Colonic mucosa (tissue), 4 donors: ENCODE measurements around the gene EXOSC6. TPM values are rescaled to one million over a fixed set of nuclear protein-coding genes. Genes with fewer than 3 reads are reported as not detected.
A peak's percentile ranks its signal among the peaks of the same experiment; 100 is the strongest.
"Not testable (repeated sequence)": the region's sequence is repeated elsewhere in the genome, so short reads cannot be mapped to it uniquely, and the experiment has no call there.

Source experiments
- DNase-seq: peaks from one replicate; pipeline ENCODE4 v3.0.0-alpha.2; 2020
- H3K27ac ChIP-seq: fragments of 200-600 bp; one replicate; pipeline ENCODE4 v1.8.0; 2021
- H3K27me3 ChIP-seq: fragments of 200-600 bp; one replicate; pipeline ENCODE4 v1.8.0; 2021
- H3K36me3 ChIP-seq: fragments of 200-600 bp; one replicate; pipeline ENCODE4 v1.8.0; 2021
- H3K4me1 ChIP-seq: fragments of 200-600 bp; one replicate; pipeline ENCODE4 v1.8.0; 2021; ENCODE audit warnings: mild to moderate bottlenecking
- H3K4me3 ChIP-seq: fragments of 200-600 bp; one replicate; pipeline ENCODE4 v1.8.0; 2021
- H3K9ac ChIP-seq, 2 donors: one replicate each; pipeline ENCODE4 v1.7.0; 2013; ENCODE audit warnings: control low read depth in 2 of 2, low read depth in 2 of 2, low read length in 2 of 2
- H3K9me3 ChIP-seq: fragments of 200-600 bp; one replicate; pipeline ENCODE4 v1.8.0; 2021
- intact Hi-C: fragments of 100-400 bp; cut with DNase I; formaldehyde crosslinking; loops from one replicate; pipeline ENCODE4 v1.14.1; 2022
- total RNA-seq, 2 donors: library from RNA; stranded (reverse); fragmentation: NEBNext Ultra II Directional in 1 of 2; extraction: Animal tissue kit (Norgen Biotek cat#: 25700) in 1 of 2; gene quantifications; one replicate each; pipeline ENCODE4 v1.2.1, GENCODE V29; 2021
- TF ChIP-seq, protein P1 (sequence below): fragments of 200-600 bp; IDR thresholded peaks from one replicate; pipeline ENCODE4 v1.8.0; 2022; ENCODE audit warnings: antibody characterized with exemption, mild to moderate bottlenecking
- donor health status: healthy.
- donor health status: DM: no; HTN: no; CAD: no.
- donor health status: DM: no; HTN: no; CAD: no.

Gene EXOSC6
- total RNA-seq, 2 donors from 2014 or later = 12.2 to 20.0 TPM

DNA sequence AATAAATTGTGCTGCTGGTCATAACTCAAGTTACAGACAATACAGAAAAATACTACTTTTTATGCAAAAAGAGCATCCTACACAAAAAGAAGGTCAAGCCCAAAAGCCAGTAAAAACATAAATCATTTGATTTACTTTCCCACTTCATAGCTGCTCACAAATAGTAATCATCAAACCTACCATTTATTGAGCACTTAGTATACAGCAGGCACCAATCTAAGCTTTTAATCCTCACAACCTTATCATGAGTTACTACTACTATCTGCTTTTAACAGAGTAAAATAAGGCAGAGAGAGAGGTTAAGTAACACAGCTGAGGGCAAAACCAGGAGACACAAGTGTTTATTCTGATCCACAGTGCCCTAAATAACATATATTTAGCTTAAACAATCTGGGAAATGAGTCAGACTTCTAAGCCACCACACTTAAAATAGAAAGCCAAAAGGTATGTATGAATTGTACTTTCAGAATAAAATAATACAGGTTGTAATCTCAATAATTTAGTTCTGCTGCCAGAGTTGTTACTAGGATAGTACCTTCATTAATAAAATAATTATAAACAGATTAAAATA is 39.3 kb upstream of the EXOSC6 start:
- Histone ChIP-seq H3K4me1 (no peaks in the 10 kb centered on the region), H3K27ac (no peak overlapping the region)
- intact Hi-C loops = loop anchor here (5.0 kb wide), 1 partner anchor 56 kb away; the partner anchor contains the start of gene DDX19A

DNA sequence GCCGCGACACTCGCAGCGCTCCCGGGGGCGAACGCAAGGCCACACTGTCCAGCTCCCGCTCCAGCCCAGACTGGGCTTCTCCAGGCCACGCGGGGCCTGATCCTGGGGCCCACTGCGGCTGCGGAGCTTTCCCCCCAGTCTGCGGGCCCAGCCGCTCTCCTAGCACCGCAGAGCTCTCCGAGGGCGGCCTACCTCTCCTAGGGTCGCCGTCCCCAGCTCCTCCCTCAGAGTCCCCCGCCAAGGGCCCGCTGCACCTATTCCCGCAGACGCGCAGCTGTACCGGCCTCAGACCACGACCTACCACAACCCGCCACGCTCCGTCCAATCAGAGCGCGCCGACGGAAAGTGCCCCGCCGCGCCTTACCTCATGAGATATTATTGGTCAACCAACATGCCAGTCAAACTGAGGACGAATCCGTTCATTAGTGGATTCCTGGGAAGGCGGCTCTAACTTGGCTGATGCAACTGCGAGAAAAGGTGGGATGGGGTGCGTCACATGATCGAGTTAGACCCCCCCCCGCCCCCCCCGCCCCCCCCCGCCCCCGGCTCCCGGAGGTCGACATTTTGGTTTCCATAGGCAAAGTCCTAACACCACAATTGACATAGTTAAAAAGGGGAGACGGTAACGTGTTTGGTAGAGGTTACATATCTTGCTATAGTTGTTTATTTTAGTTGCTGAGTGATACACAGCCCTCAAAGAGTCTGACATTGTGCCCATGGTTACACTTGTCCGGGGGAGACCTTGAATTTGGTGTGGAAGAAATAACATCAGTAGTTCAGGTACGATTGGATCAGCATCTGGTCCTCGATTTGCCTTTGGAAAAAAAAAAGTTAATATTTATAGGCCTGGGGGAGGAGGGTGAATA is 37.7 kb upstream of the EXOSC6 start, which contains the start of gene AARS1:
Gene AARS1 (minus strand): TSS at position 278 of the 866 bp plus-strand sequence. CDS start 6,743 bp downstream, outside the sequence.
- intact Hi-C loops = loop anchor here (5.0 kb wide), 1 partner anchor 58 kb away; the partner anchor contains the start of gene DDX19A
- Histone ChIP-seq H3K4me1 (peaks cover 2% of the 10 kb centered on the region), H3K9ac (peak within 1 kb of the TSS; percentile 84 to 96), H3K27me3 (no peaks in the 10 kb centered on the region), H3K36me3 (no peaks in the 10 kb centered on the region), H3K27ac (peak within 1 kb of the TSS; percentile 92), H3K9me3 (no peaks in the 10 kb centered on the region), H3K4me3 (peak within 1 kb of the TSS; percentile 81)
- peak; percentile 98 for DNase-seq
- TF ChIP-seq, protein P1, sequence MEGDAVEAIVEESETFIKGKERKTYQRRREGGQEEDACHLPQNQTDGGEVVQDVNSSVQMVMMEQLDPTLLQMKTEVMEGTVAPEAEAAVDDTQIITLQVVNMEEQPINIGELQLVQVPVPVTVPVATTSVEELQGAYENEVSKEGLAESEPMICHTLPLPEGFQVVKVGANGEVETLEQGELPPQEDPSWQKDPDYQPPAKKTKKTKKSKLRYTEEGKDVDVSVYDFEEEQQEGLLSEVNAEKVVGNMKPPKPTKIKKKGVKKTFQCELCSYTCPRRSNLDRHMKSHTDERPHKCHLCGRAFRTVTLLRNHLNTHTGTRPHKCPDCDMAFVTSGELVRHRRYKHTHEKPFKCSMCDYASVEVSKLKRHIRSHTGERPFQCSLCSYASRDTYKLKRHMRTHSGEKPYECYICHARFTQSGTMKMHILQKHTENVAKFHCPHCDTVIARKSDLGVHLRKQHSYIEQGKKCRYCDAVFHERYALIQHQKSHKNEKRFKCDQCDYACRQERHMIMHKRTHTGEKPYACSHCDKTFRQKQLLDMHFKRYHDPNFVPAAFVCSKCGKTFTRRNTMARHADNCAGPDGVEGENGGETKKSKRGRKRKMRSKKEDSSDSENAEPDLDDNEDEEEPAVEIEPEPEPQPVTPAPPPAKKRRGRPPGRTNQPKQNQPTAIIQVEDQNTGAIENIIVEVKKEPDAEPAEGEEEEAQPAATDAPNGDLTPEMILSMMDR = no peak

More for the DNA sequence above, 39.3 kb upstream of the EXOSC6 start:
- DNase-seq = no peak
- H3K27me3 ChIP-seq = no peaks in the 10 kb centered on the region
- no peak overlapping the region for H3K9ac ChIP-seq
- TF ChIP-seq, protein P1 = no peak
- H3K9me3 ChIP-seq = no peaks in the 10 kb centered on the region
- H3K4me3 ChIP-seq = no peak overlapping the region
- no peaks in the 10 kb centered on the region for H3K36me3 ChIP-seq

DNA sequence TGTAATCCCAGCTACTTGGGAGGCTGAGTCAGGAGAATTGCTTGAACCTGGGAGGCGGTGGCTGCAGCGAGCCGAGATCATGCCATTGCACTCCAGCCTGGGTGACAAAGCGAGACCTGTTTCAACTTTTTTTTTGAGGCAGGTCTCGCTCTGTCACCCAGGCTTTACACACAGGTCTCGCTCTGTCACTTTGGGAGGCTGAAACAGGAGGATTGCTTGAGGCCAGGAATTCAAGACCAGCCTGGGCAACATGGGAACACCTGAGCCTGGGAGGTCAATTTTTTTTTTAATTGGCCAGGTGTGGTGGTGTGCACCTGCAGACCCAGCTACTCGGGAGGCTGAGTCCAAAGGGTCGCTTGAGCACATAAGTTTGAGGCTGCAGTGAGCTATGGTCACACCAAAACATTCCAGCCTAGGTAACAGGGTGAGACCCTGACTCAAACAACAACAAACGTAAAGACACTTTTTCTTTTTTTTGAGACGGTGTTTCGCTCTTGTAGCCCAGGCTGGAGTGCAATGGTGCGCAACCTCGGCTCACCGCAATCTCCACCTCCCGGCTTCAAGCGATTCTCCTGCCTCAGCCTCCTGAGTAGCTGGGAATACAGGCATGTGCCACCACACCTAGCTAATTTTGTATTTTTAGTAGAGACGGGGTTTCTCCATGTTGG is 35.7 kb upstream of the EXOSC6 start:
- H3K9me3 ChIP-seq, H3K27ac ChIP-seq, H3K4me1 ChIP-seq, DNase-seq, H3K36me3 ChIP-seq, intact Hi-C loops, H3K27me3 ChIP-seq: not testable (repeated sequence)
- Histone ChIP-seq H3K4me3 (peak overlapping the region; percentile 81), H3K9ac (peak overlapping the region in 1 of 2 donors; percentile 12)

DNA sequence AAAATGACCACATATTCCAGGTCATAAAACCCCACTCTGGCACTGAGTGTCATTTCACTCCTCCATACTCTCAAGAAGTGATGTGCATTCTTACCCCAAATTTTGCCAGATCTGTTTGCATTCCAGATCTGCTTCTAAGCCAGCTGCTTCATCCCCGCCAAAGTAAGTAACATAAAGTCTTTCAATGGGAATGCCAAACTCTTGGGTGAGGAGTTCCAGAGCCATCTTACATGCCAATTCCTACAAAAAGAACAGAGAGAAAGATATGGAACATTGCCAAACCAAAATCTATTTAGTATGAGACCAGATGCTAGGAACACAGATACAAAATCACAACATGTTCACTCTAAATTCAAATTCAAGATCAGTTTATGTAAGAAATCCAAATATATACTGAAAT is 24.7 kb upstream of the EXOSC6 start:
- no peaks in the 10 kb centered on the region for H3K4me1 ChIP-seq
- no peak for DNase-seq
- H3K36me3 ChIP-seq = peaks cover 28% of the 10 kb centered on the region
- H3K27ac ChIP-seq = no peak overlapping the region
- no peak overlapping the region for H3K4me3 ChIP-seq
- TF ChIP-seq, protein P1 = no peak
- H3K9me3 ChIP-seq = no peaks in the 10 kb centered on the region
- no peaks in the 10 kb centered on the region for H3K27me3 ChIP-seq
- H3K9ac ChIP-seq = no peak overlapping the region
- intact Hi-C loops = no loop called here

DNA sequence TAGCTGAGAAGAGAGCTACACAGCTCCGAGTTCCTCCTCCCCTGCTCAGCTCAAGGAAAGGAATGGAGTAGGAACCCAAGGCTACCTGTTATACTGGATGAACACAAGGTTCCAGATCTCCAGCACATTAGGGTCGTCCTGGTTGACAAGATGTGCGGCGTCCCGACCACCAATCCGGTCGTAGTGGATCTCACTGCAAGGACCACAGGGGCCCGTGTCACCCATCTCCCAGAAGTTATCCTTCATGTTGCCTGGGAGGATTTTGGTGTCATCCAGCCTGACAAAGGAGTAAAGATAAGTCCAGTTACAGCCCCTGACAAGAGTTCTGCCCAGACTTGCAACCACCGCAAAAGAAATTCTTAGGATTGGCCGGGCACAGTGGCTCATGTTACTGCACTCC is 20.0 kb upstream of the EXOSC6 start:
- no peaks in the 10 kb centered on the region for H3K9me3 ChIP-seq
- no peak overlapping the region for H3K9ac ChIP-seq
- no peaks in the 10 kb centered on the region for H3K27me3 ChIP-seq
- TF ChIP-seq, protein P1 = no peak
- no peak overlapping the region for H3K27ac ChIP-seq
- no peak overlapping the region for H3K4me3 ChIP-seq
- peaks cover 18% of the 10 kb centered on the region for H3K36me3 ChIP-seq
- no peak for DNase-seq
- no peaks in the 10 kb centered on the region for H3K4me1 ChIP-seq
- intact Hi-C loops = no loop called here
